ENCODE data around the gene SCN9A. TPM values are rescaled to one million over a fixed set of nuclear protein-coding genes. Genes with fewer than 3 reads are reported as not detected.
"Not testable (repeated sequence)": the region's sequence is repeated elsewhere in the genome, so short reads cannot be mapped to it uniquely, and the experiment has no call there.

The SCN9A gene
- total and polyA plus RNA-seq, 4 donors: 1.5 to 46.4 (median 7.2) TPM

GRCh38 chr2:166211079-166211478 is 164.7 kb downstream of the SCN9A start:
- Histone ChIP-seq H3K9me3 (ENCODE audit: control insufficient read depth in 4 of 4, insufficient read depth in 3 of 4, low read length in 3 of 4) (peaks cover 0 to 3% (median under 1%) of the 10 kb centered on the region in 4 donors), H3K4me3 (no peak overlapping the region), H3K4me1 (ENCODE audit: control insufficient read depth in 5 of 5, insufficient read depth in 5 of 5, low read length in 5 of 5) (no peaks in the 10 kb centered on the region), H3K9ac (ENCODE audit: insufficient read depth in 1 of 2, low read length in 2 of 2) (no peak overlapping the region), H3K27ac (ENCODE audit: low read depth in 1 of 2, low read length in 1 of 2) (no peak overlapping the region), H3K36me3 (ENCODE audit: control insufficient read depth in 4 of 4, insufficient read depth in 4 of 4, low read length in 4 of 4) (no peaks in the 10 kb centered on the region), H3K27me3 (ENCODE audit: control insufficient read depth in 3 of 3, insufficient read depth in 3 of 3, low read length in 2 of 3) (no peaks in the 10 kb centered on the region)
- ATAC-seq (ENCODE audit: insufficient read depth, low FRiP score) (no peak), DNase-seq (no peak)
- WGBS, 2 donors: 92 to 94% methylated on average over 1 of the region's 1 CpG
- TF ChIP-seq, protein P1, sequence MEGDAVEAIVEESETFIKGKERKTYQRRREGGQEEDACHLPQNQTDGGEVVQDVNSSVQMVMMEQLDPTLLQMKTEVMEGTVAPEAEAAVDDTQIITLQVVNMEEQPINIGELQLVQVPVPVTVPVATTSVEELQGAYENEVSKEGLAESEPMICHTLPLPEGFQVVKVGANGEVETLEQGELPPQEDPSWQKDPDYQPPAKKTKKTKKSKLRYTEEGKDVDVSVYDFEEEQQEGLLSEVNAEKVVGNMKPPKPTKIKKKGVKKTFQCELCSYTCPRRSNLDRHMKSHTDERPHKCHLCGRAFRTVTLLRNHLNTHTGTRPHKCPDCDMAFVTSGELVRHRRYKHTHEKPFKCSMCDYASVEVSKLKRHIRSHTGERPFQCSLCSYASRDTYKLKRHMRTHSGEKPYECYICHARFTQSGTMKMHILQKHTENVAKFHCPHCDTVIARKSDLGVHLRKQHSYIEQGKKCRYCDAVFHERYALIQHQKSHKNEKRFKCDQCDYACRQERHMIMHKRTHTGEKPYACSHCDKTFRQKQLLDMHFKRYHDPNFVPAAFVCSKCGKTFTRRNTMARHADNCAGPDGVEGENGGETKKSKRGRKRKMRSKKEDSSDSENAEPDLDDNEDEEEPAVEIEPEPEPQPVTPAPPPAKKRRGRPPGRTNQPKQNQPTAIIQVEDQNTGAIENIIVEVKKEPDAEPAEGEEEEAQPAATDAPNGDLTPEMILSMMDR (IDR thresholded peaks at IDR 0.05; ENCODE audit: control extremely low read depth, extremely low read depth): no peak

GRCh38 chr2:166209944-166210343 is 165.8 kb downstream of the SCN9A start:
- H3K4me3 ChIP-seq; H3K36me3 ChIP-seq (ENCODE audit: control insufficient read depth in 4 of 4, insufficient read depth in 4 of 4, low read length in 4 of 4); H3K27me3 ChIP-seq (ENCODE audit: control insufficient read depth in 3 of 3, insufficient read depth in 3 of 3, low read length in 2 of 3); H3K27ac ChIP-seq (ENCODE audit: low read depth in 1 of 2, low read length in 1 of 2); DNase-seq; H3K9ac ChIP-seq (ENCODE audit: insufficient read depth in 1 of 2, low read length in 2 of 2); H3K4me1 ChIP-seq (ENCODE audit: control insufficient read depth in 5 of 5, insufficient read depth in 5 of 5, low read length in 5 of 5); ATAC-seq (ENCODE audit: insufficient read depth, low FRiP score); H3K9me3 ChIP-seq (ENCODE audit: control insufficient read depth in 4 of 4, insufficient read depth in 3 of 4, low read length in 3 of 4): not testable (repeated sequence)
- WGBS, 2 donors: 92 to 97% methylated on average over 4 of the region's 4 CpGs

DNA sequence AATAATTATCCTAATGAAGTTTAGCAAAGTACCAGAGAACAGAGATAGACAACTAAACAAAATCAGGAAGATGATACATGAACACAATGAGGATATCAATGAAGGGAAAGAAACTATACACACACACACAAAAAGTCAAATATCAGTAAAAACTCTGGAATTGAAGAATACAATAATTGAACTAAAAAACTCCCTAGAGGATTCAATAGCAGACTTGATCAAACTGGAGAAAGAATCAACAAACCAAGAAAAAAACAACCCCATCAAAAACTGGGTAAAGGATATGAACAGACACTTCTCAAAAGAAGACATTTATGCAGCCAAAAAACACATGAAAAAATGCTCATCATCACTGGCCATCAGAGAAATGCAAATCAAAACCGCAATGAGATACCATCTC is 166.4 kb downstream of the SCN9A start:
- H3K27ac ChIP-seq (ENCODE audit: low read depth in 1 of 2, low read length in 1 of 2); H3K9me3 ChIP-seq (ENCODE audit: control insufficient read depth in 4 of 4, insufficient read depth in 3 of 4, low read length in 3 of 4); H3K4me1 ChIP-seq (ENCODE audit: control insufficient read depth in 5 of 5, insufficient read depth in 5 of 5, low read length in 5 of 5); H3K27me3 ChIP-seq (ENCODE audit: control insufficient read depth in 3 of 3, insufficient read depth in 3 of 3, low read length in 2 of 3); DNase-seq; H3K9ac ChIP-seq (ENCODE audit: insufficient read depth in 1 of 2, low read length in 2 of 2); ATAC-seq (ENCODE audit: insufficient read depth, low FRiP score); H3K4me3 ChIP-seq; H3K36me3 ChIP-seq (ENCODE audit: control insufficient read depth in 4 of 4, insufficient read depth in 4 of 4, low read length in 4 of 4): not testable (repeated sequence)
- WGBS, 2 donors: no CpG with 5 or more reads among the region's 1 CpG

- H3K27me3 ChIP-seq (ENCODE audit: control insufficient read depth in 3 of 3, insufficient read depth in 3 of 3, low read length in 2 of 3); H3K4me3 ChIP-seq; ATAC-seq (ENCODE audit: insufficient read depth, low FRiP score); H3K27ac ChIP-seq (ENCODE audit: low read depth in 1 of 2, low read length in 1 of 2); H3K4me1 ChIP-seq (ENCODE audit: control insufficient read depth in 5 of 5, insufficient read depth in 5 of 5, low read length in 5 of 5); H3K36me3 ChIP-seq (ENCODE audit: control insufficient read depth in 4 of 4, insufficient read depth in 4 of 4, low read length in 4 of 4); H3K9me3 ChIP-seq (ENCODE audit: control insufficient read depth in 4 of 4, insufficient read depth in 3 of 4, low read length in 3 of 4); DNase-seq; H3K9ac ChIP-seq (ENCODE audit: insufficient read depth in 1 of 2, low read length in 2 of 2): not testable (repeated sequence)
- 90% methylated on average over 1 of the region's 1 CpG for WGBS, 2 donors
These were observed 169.6 kb downstream of the SCN9A start for GRCh38 chr2:166206153-166206552.

DNA sequence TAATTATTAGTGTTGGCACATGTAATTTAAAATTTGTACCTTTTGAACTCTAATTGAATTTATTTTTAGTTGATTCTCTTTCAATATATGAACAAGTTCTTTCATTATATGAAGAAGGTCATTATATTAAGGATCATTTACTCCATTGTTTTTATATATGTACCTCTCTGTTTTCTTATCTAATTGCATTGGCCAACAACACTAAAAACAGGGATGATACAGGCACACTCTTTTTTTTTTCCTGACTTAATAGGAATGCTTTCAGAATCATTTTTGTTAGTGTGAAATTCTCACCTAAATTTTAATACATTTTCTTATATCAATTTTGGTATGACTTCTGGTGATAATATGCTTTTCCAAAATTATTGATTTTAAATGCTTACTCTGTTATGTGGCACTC is 173.0 kb downstream of the SCN9A start:
- TF ChIP-seq, protein P1 (IDR thresholded peaks at IDR 0.05; ENCODE audit: control extremely low read depth, extremely low read depth): no peak
- Histone ChIP-seq H3K27me3 (ENCODE audit: control insufficient read depth in 3 of 3, insufficient read depth in 3 of 3, low read length in 2 of 3) (no peaks in the 10 kb centered on the region), H3K9ac (ENCODE audit: insufficient read depth in 1 of 2, low read length in 2 of 2) (no peak overlapping the region), H3K9me3 (ENCODE audit: control insufficient read depth in 4 of 4, insufficient read depth in 3 of 4, low read length in 3 of 4) (no peaks in the 10 kb centered on the region), H3K4me1 (ENCODE audit: control insufficient read depth in 5 of 5, insufficient read depth in 5 of 5, low read length in 5 of 5) (no peaks in the 10 kb centered on the region), H3K4me3 (no peak overlapping the region), H3K36me3 (ENCODE audit: control insufficient read depth in 4 of 4, insufficient read depth in 4 of 4, low read length in 4 of 4) (no peaks in the 10 kb centered on the region), H3K27ac (ENCODE audit: low read depth in 1 of 2, low read length in 1 of 2) (no peak overlapping the region)
- no peak for DNase-seq
- ATAC-seq (ENCODE audit: insufficient read depth, low FRiP score): no peak

All from lung (tissue), 12 donors.